Astrocyte (in vitro differentiated cells and primary cell): ENCODE results near the gene MSRB2.

Experiments
- EZH2 ChIP-seq: IDR thresholded peaks from 2 replicates; pipeline ENCODE4 v1.6.1; 2012; ENCODE audit warnings: mild to moderate bottlenecking, low read length, inconsistent platforms; ENCODE audit not compliant: insufficient read depth
- TF ChIP-seq, protein P1 (sequence below): IDR thresholded peaks from 2 replicates; pipeline ENCODE4 v1.5.1; 2011; ENCODE audit warnings: low read depth, mild to moderate bottlenecking, inconsistent platforms, low read length, moderate library complexity; ENCODE audit not compliant: insufficient read depth

DNA sequence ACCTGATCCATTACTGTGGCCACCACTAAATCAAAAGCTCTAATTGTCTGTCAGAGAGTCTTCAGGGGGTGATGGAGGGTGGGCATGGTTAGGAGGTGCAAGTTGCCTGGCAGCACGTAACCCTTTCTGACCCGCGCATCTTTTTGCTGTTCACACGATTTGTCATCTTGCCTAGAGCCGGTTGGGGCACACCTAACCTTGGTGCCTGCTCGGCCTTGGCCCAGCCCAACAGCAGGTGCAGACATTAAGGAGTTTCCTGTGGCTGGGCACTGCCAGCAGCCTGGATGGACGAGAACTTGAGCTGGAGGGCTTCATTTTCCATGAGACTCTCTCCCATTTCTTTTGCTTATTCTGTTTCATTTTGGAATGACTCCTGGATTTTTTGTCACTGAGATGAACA, 55.7 kb downstream of the MSRB2 start:
- TF ChIP-seq, protein P1, sequence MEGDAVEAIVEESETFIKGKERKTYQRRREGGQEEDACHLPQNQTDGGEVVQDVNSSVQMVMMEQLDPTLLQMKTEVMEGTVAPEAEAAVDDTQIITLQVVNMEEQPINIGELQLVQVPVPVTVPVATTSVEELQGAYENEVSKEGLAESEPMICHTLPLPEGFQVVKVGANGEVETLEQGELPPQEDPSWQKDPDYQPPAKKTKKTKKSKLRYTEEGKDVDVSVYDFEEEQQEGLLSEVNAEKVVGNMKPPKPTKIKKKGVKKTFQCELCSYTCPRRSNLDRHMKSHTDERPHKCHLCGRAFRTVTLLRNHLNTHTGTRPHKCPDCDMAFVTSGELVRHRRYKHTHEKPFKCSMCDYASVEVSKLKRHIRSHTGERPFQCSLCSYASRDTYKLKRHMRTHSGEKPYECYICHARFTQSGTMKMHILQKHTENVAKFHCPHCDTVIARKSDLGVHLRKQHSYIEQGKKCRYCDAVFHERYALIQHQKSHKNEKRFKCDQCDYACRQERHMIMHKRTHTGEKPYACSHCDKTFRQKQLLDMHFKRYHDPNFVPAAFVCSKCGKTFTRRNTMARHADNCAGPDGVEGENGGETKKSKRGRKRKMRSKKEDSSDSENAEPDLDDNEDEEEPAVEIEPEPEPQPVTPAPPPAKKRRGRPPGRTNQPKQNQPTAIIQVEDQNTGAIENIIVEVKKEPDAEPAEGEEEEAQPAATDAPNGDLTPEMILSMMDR, result no peak
- TF ChIP-seq EZH2, result no peak
